Measurements from ENCODE around the gene JAZF1.
"Not testable (repeated sequence)": the region's sequence is repeated elsewhere in the genome, so short reads cannot be mapped to it uniquely, and the experiment has no call there.

- TF ChIP-seq CTCF, EP300, POLR2A (IDR thresholded peaks at IDR 0.05): not testable (repeated sequence)
Observed at GRCh38 chr7:27856703-27857485, 323.7 kb downstream of the JAZF1 start.
